Lung (tissue), 12 donors: ENCODE data around the gene SYT8. TPM values are rescaled to one million over a fixed set of nuclear protein-coding genes. Genes with fewer than 3 reads are reported as not detected.

Source experiments
- ATAC-seq: fragments of 200-7000 bp; cut with Tn5 transposase; one replicate; pipeline ENCODE4 v1.9.1; 2020; ENCODE audit warnings: moderate number of reproducible peaks; ENCODE audit not compliant: insufficient read depth, low FRiP score
- DNase-seq, 3 donors: peaks; one replicate each; pipeline ENCODE4 v3.0.0-alpha.2; 2013 to 2017
- H3K27ac ChIP-seq, 2 donors: one replicate each; pipeline ENCODE4 v1.5.1; 2013; ENCODE audit warnings: mild to moderate bottlenecking in 2 of 2, moderate library complexity in 2 of 2, control low read depth in 1 of 2, inconsistent platforms in 1 of 2, low read depth in 1 of 2, low read length in 1 of 2
- H3K27me3 ChIP-seq, 3 donors: one replicate each; pipeline ENCODE4 v1.5.1; 2013; ENCODE audit warnings: low read length in 2 of 3; ENCODE audit not compliant: control insufficient read depth in 3 of 3, insufficient read depth in 3 of 3
- H3K36me3 ChIP-seq, 4 donors: one replicate each; pipeline ENCODE4 v1.5.1; 2013; ENCODE audit warnings: low read length in 4 of 4, mild to moderate bottlenecking in 1 of 4, moderate library complexity in 1 of 4; ENCODE audit not compliant: control insufficient read depth in 4 of 4, insufficient read depth in 4 of 4
- H3K4me1 ChIP-seq, 5 donors: one replicate each; pipeline ENCODE4 v1.5.1; 2013; ENCODE audit warnings: low read length in 5 of 5, mild to moderate bottlenecking in 2 of 5, moderate library complexity in 1 of 5; ENCODE audit not compliant: control insufficient read depth in 5 of 5, insufficient read depth in 5 of 5
- H3K4me3 ChIP-seq: one replicate; pipeline ENCODE4 v1.5.1; 2013; ENCODE audit warnings: mild to moderate bottlenecking, control low read depth, moderate library complexity
- H3K9ac ChIP-seq, 2 donors: one replicate each; pipeline ENCODE4 v1.5.1; 2013; ENCODE audit warnings: low read length in 2 of 2, control low read depth in 1 of 2; ENCODE audit not compliant: insufficient read depth in 1 of 2
- H3K9me3 ChIP-seq, 4 donors: one replicate each; pipeline ENCODE4 v1.5.1; 2013; ENCODE audit warnings: low read length in 3 of 4, mild to moderate bottlenecking in 1 of 4, moderate library complexity in 1 of 4; ENCODE audit not compliant: control insufficient read depth in 4 of 4, insufficient read depth in 3 of 4
- CTCF ChIP-seq: IDR thresholded peaks from 2 replicates; pipeline ENCODE4 v1.5.1; 2012; ENCODE audit warnings: mild to moderate bottlenecking; ENCODE audit errors: control extremely low read depth, extremely low read depth
- WGBS, 2 donors: extraction: QIAGEN DNeasy Blood & Tissue Kit; methylation state at CpG; one replicate each; pipeline ENCODE4 v1.1.7; 2013; 5-methylcytosine and 5-hydroxymethylcytosine counted together
- polyA plus RNA-seq, 2 donors: library from polyadenylated mRNA; stranded (reverse); fragments of 200-250 nt; gene quantifications; one replicate each; pipeline ENCODE4 v1.2.1, GENCODE V29; 2013
- total RNA-seq, 2 donors: library from RNA; depleted of rRNA in 1 of 2; stranded (reverse); fragments of >200 nt in 1 of 2; gene quantifications; one replicate each; pipeline ENCODE4 v1.2.1, GENCODE V29; 2014 to 2021
- donor health status: control.
- donor health status: control.
- donor health status: Bipolar disorder and iron deficiency.
- donor health status: healthy.
- donor health status: DM: yes; HTN: yes; CAD: no.

SYT8 gene
- total and polyA plus RNA-seq, 4 donors: 2.7 to 40.6 (median 16.9) TPM

- 56 to 75% methylated on average over 1 of the region's 1 CpG for WGBS, 2 donors
- TF ChIP-seq CTCF: no peak
- no peak for ATAC-seq
- H3K4me1 ChIP-seq: peaks cover 0 to 6% (median 0%) of the 10 kb centered on the region in 5 donors
- H3K4me3 ChIP-seq: no peak overlapping the region
- peaks cover 0 to 8% (median 0%) of the 10 kb centered on the region in 3 donors for H3K27me3 ChIP-seq
- no peak overlapping the region for H3K9ac ChIP-seq
- peak overlapping the region in 1 of 2 donors; percentile 87 for H3K27ac ChIP-seq
- DNase-seq: no peak
- H3K36me3 ChIP-seq: no peaks in the 10 kb centered on the region
- H3K9me3 ChIP-seq: no peaks in the 10 kb centered on the region
Observed at GRCh38 chr11:1845095-1845429, 10.3 kb downstream of the SYT8 start.

GRCh38 chr11:1845561-1846452, 11.0 kb downstream of the SYT8 start:
- ATAC-seq: no peak
- peaks cover 0 to 6% (median 0%) of the 10 kb centered on the region in 5 donors for H3K4me1 ChIP-seq
- peaks cover 0 to 8% (median 0%) of the 10 kb centered on the region in 3 donors for H3K27me3 ChIP-seq
- 74 to 78% methylated on average over 21 of the region's 21 CpGs for WGBS, 2 donors
- no peaks in the 10 kb centered on the region for H3K9me3 ChIP-seq
- TF ChIP-seq CTCF: no peak
- H3K36me3 ChIP-seq: no peaks in the 10 kb centered on the region
- no peak for DNase-seq
- no peak overlapping the region for H3K4me3 ChIP-seq
- no peak overlapping the region for H3K27ac ChIP-seq
- H3K9ac ChIP-seq: no peak overlapping the region

- Histone ChIP-seq H3K9me3 (no peaks in the 10 kb centered on the region), H3K27me3 (peaks cover 0 to 8% (median 0%) of the 10 kb centered on the region in 3 donors), H3K4me3 (no peak overlapping the region), H3K9ac (no peak overlapping the region), H3K27ac (no peak overlapping the region), H3K36me3 (no peaks in the 10 kb centered on the region), H3K4me1 (peaks cover 0 to 6% (median 0%) of the 10 kb centered on the region in 5 donors)
- DNase-seq: no peak
- no peak for TF ChIP-seq CTCF
- ATAC-seq: no peak
- WGBS, 2 donors: 94 to 96% methylated on average over 9 of the region's 9 CpGs
Observed at GRCh38 chr11:1846453-1846932, 11.7 kb downstream of the SYT8 start.
